Endothelial cell of hepatic sinusoid (primary cell): ENCODE measurements around the gene KLHL11.
"Not testable (repeated sequence)": the region's sequence is repeated elsewhere in the genome, so short reads cannot be mapped to it uniquely, and the experiment has no call there.

ENCODE experiments used
- in situ Hi-C: cut with HindIII; loops from 2 replicates; pipeline ENCODE4 v1.10.0; 2017; ENCODE audit warnings: low sequenced_read_pairs

KLHL11 gene

DNA sequence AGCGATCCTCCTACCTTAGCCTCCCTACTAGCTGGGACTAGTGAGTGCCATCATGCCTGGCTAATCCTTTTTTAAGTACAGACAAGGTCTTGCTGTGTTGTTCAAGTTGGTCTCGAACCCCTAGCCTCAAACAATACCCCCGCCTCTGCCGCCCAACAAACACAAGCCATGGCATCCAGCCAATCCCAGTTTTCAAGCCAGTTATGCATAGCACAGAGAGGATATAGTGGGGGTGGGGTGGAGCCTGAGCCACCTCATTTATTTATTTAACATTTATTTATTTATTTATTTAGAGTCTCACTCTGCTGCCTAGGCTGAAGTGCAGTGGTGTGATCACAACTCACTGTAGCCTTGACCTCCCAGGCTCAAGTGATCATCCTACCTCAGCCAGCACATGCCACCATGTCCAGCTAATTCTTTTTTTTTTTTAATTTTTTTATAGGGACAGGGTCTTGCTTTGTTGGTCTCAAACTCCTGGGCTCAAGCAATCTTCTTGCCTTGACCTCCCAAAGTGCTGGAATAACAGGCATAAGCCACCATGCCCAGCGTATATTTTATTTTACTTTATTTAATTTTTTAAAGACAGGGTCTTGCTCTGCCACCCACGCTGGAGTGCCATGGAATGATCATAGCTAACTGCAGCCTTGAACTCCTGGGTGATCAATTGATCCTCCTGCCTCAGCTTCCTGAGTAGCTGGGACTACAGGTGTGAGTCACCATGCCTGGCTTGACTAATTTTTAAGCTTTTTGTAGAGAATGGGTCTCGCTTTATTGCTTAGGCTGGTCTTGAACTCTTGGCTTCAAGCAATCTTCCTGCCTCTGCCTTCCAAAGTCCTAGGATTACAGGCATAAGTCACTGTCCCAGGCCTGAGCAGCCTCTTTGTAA lies 26.2 kb upstream of the KLHL11 start:
- in situ Hi-C loops: loop anchor here (5.0 kb wide), 1 partner anchor 91 kb away; no protein-coding TSS in a partner anchor

DNA sequence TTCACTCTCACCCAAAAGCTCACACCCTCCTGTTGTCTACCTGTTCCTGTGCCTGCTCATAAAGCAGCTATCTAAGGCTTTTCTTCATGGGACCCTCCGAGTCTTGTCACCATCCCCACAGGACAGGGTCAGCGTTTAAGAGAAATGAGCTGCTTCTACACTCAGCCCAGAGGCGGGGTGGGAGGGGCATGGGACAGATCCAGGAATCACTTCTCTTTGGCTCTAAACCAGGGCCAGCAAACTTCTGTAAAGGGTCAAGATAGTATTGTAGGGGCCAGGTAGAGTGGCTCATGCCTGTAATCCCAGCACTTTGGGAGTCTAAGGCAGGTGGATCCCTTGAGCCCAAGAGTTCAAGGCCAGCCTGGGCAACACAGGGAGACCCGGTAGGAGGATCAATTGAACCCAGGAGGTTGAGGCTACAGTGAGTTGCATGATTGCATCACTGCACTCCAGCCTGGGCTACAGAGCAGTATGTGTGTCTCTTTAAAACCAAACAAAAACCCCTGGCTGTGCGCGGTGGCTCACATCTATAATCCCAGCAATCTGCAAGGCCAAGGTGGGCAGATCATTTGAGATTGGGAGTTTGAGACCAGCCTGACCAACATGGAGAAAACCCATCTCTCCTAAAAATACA lies 23.2 kb upstream of the KLHL11 start:
- in situ Hi-C loops: no loop called here

DNA sequence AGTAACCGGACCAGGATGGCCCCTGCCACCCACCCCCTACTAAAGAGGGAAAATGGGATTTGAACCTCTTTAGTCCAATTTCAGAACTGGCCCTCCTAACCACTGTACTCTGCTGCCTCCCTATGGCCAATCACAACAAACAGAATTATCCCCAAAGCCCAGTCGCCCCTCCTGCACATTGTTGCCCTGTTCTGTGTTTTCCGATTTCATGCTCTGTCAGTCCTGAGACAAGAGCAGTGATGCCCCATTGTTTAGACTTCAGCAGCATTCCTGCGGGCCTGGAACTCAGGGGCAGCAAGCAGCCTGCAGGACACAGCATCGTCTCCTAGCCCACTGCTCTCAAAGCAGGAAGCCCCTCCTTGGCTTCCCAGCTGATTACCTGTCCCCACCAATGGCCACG lies 20.5 kb upstream of the KLHL11 start:
- in situ Hi-C loops: no loop called here

GRCh38 chr17:41882756-41883155 lies 17.5 kb upstream of the KLHL11 start:
- in situ Hi-C loops: no loop called here

- in situ Hi-C loops: no loop called here
Measured at GRCh38 chr17:41880130-41880529, 14.9 kb upstream of the KLHL11 start.

GRCh38 chr17:41874293-41874670 lies 9.1 kb upstream of the KLHL11 start:
- in situ Hi-C loops: not testable (repeated sequence)

GRCh38 chr17:41873559-41874292 lies 8.5 kb upstream of the KLHL11 start:
- in situ Hi-C loops: no loop called here

DNA sequence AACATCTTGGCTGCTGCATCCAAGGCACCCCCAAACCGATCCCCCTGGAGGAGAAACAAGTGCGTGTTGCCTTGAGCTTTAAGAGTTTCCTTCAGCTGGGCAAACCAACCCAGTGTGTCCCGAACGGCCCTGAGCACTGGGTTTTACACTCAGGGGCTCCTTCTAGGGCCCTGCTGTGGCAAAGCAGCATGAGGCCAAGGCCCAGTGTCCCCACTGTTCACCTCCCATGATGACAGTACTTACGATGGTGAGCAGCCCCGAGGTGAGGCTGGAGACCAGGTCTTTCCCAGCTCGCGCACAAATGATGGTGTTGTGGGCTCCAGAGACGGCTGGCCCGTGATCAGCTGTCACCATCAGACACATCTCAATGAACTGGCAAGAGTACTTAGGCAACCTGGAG lies 6.6 kb upstream of the KLHL11 start:
- in situ Hi-C loops: no loop called here

GRCh38 chr17:41870627-41871026 lies 5.4 kb upstream of the KLHL11 start:
- in situ Hi-C loops: no loop called here

DNA sequence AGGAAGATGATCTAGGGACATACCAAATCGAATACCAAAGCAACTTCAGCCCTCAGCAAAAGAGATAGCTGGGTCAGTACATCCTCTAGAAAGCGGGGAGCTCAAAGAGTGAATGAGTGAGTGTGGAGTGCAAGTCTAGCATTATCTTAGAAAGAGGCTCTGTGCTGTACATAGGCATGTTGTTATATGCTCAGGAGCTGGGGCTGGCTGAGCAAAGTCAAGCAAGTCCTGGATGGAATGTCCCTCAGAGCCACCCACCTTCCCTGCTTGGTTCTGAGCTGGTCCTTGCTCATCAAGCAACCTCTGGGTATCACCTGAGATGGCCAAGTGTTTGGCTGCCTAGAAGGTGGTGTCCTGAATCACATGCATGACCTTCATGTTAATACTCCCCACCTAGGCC lies 4.9 kb upstream of the KLHL11 start:
- in situ Hi-C loops: no loop called here

DNA sequence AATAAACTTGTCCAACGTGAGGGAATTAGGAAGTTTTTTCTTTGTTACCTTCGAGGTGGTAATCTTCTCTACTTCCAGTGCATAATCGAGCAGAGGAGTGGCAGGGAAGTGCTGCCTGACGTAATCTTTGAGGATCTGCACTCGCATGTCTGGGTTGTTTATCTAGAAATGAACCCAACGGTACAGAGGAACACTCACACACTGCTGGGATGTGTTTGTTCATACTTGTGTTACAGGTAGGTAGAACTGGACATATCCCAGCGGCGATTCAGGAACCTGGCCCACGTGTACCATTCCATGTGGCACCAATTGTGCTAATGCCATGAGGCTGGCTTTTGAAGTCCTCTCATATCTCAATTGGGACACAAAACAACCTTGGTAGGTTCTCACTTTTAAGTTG lies 4.2 kb upstream of the KLHL11 start:
- in situ Hi-C loops: no loop called here

DNA sequence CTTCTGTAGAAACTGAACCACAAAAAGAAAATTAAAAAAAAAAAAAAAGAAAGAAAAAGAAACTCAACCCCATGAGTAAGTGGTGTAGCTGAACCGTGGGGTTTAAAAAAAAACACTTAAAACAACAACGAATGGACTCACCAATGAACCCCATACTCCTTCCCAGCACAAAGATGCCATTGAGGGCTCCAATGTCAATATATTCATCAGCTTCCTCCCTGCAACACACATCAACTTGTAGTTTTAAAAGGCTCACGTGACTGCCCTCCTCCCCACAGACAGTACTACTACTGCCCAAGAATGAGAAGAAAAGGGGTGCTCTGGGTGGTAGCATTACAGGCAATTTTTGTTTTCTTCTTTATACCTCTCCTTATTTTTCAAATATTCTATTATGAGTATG lies 3.3 kb upstream of the KLHL11 start:
- in situ Hi-C loops: no loop called here

DNA sequence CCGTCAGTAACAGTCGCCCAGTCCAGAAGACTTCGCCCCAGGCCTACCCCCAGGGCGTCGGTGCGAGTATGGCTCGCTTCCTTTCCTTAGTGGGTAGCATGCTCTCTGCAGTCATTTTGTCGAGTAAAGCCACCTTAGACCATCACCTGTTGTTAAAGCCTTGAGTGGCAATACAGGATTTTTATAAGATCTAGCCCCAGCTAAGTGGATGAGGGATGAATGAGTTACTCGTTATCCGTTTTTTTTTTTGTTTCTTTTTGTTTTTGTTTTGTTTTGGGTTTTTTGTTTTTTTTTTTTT lies 322 bp upstream of the KLHL11 start:
- in situ Hi-C loops: no loop called here

DNA sequence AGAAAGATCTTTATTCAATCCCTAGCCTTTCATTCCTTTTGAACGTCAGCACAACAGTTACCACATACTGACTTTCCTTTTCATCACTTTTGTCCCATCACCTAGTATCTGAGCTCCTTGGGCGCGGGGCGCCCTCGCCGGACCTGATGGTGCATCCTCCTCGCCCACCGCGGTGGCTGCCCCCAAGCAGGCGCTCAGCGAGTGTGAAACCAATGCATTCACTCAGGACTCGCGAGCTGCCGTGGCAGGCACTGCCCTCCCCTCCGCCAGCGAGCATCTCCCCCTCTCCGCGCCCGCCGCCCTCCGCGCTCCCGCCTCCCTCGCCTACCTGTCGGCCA lies 756 bp downstream of the KLHL11 start:
- in situ Hi-C loops: no loop called here

GRCh38 chr17:41863074-41863848 lies 2.0 kb downstream of the KLHL11 start:
- in situ Hi-C loops: no loop called here

- in situ Hi-C loops: no loop called here
Measured at GRCh38 chr17:41860254-41860931, 4.8 kb downstream of the KLHL11 start.

DNA sequence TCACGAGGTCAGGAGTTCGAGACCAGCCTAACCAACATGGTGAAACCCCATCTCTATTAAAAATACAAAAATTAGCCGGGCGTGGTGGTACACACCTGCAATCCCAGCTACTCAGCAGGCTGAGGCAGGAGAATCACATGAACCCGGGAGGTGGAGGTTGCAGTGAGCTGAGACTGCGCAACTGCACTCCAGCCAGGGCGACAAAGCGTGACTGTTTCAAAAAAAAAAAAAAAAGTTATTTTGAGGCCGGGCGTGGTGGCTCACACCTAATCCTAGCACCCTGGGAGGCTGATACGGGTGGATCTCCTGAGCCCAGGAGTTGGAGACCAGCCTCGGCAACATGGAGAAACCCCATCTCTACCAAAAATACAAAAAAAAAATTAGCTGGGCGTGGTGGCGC lies 13.8 kb downstream of the KLHL11 start:
- in situ Hi-C loops: not testable (repeated sequence)

GRCh38 chr17:41849251-41849990 lies 15.8 kb downstream of the KLHL11 start:
- in situ Hi-C loops: no loop called here

DNA sequence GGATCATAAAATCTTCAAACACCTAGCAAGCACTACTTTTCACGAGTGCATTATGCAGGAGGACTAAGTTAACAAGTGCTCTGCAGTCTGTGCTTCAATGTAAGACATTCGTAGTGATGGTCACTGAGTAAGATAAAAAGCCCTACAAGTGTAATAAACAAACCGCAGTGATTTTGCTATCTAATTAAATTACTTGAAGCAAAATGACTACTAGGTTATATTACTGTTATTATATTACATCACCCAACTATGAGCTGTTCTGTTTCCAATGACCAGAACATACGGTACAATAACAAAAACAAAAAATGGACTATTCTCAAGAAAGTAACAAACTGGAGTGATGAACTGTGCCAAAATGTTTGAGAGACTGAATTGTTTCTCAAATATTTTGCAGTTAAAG lies 16.4 kb downstream of the KLHL11 start:
- in situ Hi-C loops: no loop called here

GRCh38 chr17:41844971-41845370 lies 20.3 kb downstream of the KLHL11 start:
- in situ Hi-C loops: no loop called here
